HEK293 (cell line): ENCODE data around the gene ITGB8.

ENCODE experiments used
- GLI4 ChIP-seq: fragments of 450-650 bp; formaldehyde crosslinking; IDR thresholded peaks from 2 replicates; pipeline ENCODE4 v1.5.1; 2016; ENCODE audit warnings: missing biosample characterization, missing genetic modification characterization
- RBAK ChIP-seq: fragments of 450-650 bp; formaldehyde crosslinking; IDR thresholded peaks from 2 replicates; pipeline ENCODE4 v1.5.1; 2016; ENCODE audit warnings: missing biosample characterization, missing genetic modification characterization

GRCh38 chr7:20304366-20304765, 26.3 kb upstream of the ITGB8 start:
- TF ChIP-seq GLI4 (tag by site-specific recombination) (no peak), RBAK (tag by site-specific recombination) (no peak)
